Forelimb muscle (tissue), 1 donor: Measurements from ENCODE around the gene GDPD3. TPM values are rescaled to one million over a fixed set of nuclear protein-coding genes. Genes with fewer than 3 reads are reported as not detected.
"Not testable (repeated sequence)": the region's sequence is repeated elsewhere in the genome, so short reads cannot be mapped to it uniquely, and the experiment has no call there.

ENCODE experiments used
- DNase-seq: peaks from one replicate; pipeline ENCODE4 v3.0.0-alpha.2; 2013; ENCODE audit warnings: low read depth
- polyA plus RNA-seq: library from polyadenylated mRNA; unstranded; fragments of 120-200 nt; gene quantifications from one replicate; pipeline ENCODE4 v1.2.1, GENCODE V29; 2013; ENCODE audit not compliant: insufficient read length

The GDPD3 gene
- polyA plus RNA-seq, 1 donor = 5.4 TPM

- DNase-seq = no peak
Measured at GRCh38 chr16:30122604-30123160, 9.3 kb upstream of the GDPD3 start.

GRCh38 chr16:30121741-30122571 lies 8.6 kb upstream of the GDPD3 start:
- no peak for DNase-seq

DNA sequence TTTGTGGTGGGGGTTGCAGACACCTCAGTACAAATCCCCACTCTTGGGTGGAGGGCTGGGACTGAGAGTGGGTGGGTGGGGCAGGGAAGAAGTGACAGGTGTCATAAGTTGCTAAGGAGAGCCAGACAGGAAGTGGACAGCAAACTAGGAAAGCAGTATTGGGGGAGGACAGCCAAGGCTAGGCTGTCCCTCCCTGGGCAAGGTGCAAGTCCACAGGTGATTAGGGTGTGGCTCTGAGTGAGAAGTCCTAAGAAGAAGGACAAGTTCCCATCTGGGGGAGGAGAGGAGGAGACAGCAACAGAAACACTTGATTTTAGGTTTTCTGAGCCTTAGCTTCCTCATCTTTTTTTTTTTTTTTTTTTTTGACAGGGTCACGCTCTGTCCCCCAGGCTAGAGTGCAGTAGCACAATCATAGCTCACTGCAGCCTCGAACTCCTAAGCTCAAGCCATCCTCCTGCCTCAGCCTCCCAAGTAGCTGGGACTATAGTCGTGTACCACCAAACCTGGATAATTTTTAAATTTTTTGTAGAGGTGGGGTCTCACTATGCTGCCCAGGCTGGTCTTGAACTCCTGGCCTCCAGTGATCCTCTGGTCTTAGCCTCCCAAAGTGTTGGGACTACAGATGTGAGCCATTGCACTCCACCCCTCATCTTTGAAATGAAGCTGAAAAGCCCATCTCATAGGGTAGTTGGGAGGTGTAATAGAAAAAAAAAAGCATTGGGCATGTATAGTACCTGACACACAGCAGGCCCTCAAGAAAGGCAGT lies 7.2 kb upstream of the GDPD3 start:
- no peak for DNase-seq

DNA sequence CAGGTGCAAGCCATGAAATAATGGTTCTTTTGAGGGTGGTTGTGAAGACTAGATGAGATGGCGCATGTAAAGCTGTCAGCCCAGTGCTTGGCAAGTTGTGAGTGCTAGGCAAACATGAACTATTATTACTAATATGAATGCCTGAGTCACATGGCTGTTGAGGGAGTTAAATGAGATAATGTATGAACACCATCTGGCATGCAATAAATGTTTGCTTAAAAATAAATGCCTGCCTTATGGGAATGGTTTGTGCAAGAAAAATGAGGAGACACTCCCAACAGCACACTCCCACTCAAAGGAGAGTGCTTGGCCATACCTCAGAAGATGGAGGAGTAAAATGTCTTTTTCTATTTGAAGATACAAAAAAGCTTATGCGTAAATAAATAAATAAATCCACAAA lies 6.1 kb upstream of the GDPD3 start:
- DNase-seq = no peak

DNA sequence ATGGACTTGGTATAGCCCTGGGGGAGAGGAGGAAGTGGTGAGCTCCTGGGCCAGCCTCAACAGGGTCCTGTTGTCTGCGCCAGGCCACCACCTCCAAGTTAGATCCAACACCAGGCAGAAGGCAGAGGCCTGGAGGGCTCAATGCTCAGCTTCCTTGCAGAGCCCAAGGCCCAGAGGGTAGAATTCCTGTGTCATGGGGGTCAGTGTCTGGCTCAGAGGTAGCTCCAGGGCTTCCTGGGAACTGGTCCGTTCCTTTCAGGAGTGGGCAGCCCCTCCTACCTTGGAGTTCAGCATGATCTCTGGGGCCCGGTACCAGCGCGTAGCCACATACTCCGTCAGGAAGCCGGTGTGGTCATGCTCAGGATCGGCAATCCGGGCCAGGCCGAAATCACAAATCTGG lies 4.4 kb upstream of the GDPD3 start:
- no peak for DNase-seq

DNA sequence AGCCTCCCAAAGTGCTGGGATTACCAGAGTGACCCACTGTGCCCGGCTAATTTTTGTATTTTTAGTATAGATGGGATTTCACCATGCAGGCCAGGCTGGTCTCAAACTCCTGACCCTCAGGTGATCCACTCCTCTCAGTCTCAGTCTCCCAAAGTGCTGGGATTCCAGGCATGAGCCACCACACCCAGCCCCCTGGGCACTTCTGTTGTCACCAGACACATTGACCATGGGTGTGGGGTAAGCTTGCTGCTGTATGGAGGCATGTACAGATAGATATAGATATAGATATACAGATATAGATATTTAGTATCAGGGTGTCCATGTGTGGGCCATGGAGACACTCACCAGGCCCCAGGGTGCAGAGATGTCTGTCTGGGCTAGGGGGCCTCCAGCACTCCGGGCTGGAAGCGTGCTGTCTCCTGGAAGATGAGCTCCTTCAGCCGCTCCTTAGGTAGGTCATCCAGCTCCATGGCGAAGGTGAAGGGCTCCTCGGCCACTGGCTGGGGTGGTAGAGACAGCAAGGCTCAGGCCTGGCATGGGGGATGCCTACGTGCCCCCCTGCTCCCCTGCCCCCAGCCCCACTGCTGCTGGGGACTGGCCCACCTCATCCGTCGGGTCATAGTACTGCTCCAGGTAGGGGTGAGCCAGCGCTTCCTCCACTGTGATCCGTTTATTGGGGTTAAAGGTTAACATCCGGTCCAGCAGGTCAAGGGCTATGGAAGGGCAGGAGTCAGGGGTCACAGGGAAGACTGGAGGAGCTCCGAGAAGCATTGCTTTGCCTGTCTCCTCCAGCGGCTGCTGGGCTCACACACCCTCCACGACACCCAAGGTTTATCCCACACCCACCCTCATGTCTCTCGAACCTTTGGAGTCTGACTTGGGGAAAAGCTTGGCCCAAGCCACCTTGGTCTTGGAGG lies 3.2 kb upstream of the GDPD3 start:
- no peak for DNase-seq

DNA sequence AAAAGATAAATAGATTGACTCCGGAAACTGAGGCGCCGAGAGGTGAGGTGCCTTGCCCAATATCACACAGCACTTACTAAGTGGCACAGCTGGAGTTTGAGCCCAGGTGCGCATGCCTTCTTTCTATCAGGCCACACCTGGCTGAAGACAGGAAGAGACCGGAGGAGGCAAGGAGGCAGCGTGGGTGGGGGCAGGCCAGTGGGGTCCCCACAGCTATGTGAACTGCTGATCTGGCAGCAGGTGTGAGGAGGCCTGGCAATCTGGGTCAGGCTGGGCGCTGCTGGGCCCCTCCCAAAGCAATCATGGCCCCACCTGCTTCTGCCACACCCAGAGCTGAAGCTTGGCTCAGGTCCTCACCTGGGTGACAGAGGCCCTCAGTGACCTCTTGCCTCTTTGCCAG lies 1.9 kb upstream of the GDPD3 start:
- no peak for DNase-seq

DNA sequence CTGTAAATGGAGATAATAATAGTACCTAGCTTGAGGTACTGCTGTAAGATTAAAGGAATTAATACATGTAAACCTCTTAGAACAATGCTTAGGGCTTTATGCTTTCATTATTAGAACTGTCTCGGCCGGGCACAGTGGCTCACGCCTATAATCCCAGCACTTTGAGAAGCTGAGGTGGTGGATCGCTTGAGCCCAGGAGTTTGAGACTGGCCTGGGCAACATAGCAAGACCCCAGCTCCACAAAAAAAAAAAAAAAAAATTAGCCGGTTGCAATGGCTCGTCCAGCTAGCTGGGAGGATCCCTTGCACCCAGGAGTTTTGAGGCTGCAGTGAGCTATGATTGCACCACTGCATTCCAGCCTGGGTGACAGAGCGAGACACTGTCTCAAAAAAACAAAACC lies 1.5 kb upstream of the GDPD3 start:
- DNase-seq = not testable (repeated sequence)

- DNase-seq = no peak
Measured at GRCh38 chr16:30114411-30114810, 1.1 kb upstream of the GDPD3 start.

GRCh38 chr16:30113711-30114333 lies 485 bp upstream of the GDPD3 start:
- no peak for DNase-seq

GRCh38 chr16:30112197-30113030 lies 923 bp downstream of the GDPD3 start:
- DNase-seq = no peak

GRCh38 chr16:30110661-30111060 lies 2.7 kb downstream of the GDPD3 start:
- no peak for DNase-seq

GRCh38 chr16:30108059-30108850 lies 5.1 kb downstream of the GDPD3 start:
- DNase-seq = no peak

GRCh38 chr16:30104492-30104891 lies 8.8 kb downstream of the GDPD3 start:
- DNase-seq = no peak

DNA sequence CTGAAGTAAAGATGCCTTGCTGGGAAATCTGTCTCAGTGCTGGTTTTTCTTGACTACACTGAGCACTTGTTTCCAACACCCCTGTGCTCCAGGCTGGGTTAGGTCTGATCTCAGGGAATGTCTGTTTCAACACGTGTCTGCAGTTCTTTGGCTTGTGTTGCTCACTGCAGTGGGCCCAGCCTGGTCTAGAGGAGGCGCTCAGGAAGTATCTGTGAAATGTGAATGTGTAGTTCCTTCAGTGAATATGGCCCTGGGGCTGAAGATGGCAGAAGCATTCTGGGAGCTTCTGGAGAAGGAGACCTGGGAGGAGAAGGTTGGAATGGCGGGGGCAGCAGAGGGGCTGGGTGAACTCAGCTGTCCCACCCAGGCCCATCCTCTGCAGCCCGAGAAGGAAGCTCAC lies 9.2 kb downstream of the GDPD3 start:
- no peak for DNase-seq

DNA sequence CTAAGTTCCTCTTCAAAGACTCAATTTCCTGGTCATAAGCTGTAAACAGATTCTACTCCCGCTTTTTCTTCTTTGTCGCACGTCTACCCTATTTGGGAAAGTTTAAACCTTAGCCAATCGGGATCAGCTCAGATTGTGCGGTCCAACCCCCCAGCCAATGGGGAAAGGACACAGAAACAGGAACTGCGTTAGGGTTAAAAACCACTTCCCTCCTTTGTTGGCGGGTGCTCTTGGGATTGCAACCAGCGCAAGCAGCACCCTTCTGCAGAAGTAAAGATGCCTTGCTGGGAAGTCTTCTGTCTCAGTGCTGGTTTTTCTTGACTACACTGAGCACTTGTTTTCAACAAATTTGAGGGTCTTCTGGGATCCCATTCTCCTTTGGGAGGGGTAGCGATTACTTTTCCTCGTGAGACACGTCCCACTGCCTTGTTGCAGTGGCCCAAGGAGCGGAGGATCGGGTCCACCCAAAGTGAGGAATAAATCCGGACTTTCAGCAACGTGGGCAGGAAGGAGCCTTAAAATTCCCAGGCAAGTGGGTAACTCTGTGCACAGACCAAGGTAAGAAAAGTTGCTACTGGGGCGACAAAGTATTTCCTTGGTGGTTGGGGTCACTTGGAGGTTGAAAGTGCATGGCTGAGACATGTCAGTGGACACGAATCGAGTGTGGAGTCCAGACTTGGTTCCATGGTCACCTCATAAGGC lies 16.3 kb downstream of the GDPD3 start:
- DNase-seq = no peak

GRCh38 chr16:30096105-30096861 lies 17.1 kb downstream of the GDPD3 start, which contains the start of gene YPEL3:
TSS of gene YPEL3 (minus strand) at chr16:30096213. CDS start at chr16:30095482, 731 bp downstream.
- peak; percentile 68 for DNase-seq
